ENCODE data around the gene CDHR2.

- TF ChIP-seq, protein P1, sequence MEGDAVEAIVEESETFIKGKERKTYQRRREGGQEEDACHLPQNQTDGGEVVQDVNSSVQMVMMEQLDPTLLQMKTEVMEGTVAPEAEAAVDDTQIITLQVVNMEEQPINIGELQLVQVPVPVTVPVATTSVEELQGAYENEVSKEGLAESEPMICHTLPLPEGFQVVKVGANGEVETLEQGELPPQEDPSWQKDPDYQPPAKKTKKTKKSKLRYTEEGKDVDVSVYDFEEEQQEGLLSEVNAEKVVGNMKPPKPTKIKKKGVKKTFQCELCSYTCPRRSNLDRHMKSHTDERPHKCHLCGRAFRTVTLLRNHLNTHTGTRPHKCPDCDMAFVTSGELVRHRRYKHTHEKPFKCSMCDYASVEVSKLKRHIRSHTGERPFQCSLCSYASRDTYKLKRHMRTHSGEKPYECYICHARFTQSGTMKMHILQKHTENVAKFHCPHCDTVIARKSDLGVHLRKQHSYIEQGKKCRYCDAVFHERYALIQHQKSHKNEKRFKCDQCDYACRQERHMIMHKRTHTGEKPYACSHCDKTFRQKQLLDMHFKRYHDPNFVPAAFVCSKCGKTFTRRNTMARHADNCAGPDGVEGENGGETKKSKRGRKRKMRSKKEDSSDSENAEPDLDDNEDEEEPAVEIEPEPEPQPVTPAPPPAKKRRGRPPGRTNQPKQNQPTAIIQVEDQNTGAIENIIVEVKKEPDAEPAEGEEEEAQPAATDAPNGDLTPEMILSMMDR (IDR thresholded peaks at IDR 0.05; ENCODE audit: low read length), result no peak
- TF ChIP-seq EZH2 (IDR thresholded peaks at IDR 0.05; ENCODE audit: borderline replicate concordance, low read length), result no peak
Observed at GRCh38 chr5:176616511-176616910, 67.4 kb downstream of the CDHR2 start.

Measured in OCI-LY1 (cell line).